ENCODE results near the gene ALDH1B1. TPM values are rescaled to one million over a fixed set of nuclear protein-coding genes. Genes with fewer than 3 reads are reported as not detected.

ALDH1B1 gene
- total RNA-seq, 1 donor from 2014 or later, result 11.5 TPM

DNA sequence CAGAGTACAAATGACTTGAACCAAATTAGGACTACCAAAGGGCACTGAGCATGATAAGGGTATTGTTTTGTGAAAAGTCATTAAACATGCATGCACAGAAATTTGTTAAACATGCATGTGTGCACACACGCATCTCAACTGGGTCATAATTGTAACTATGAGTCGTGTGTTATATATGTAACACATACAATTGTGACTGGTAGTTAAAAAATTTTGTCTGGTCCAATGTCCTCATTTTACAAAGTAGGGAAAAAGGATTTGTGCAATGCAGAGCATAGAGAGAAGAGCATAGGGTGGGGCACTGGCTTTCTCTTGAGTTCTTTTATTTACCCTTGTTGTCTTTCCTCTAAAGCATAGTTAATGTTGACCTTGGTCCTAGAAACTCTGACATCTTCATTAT, 51.1 kb downstream of the ALDH1B1 start:
- H3K4me3 ChIP-seq (ENCODE audit: low read length in 3 of 3), result no peak overlapping the region
- no peak overlapping the region for H3K27ac ChIP-seq (ENCODE audit: low read depth, low read length)
- peaks cover 0 to 12% (median 0%) of the 10 kb centered on the region in 3 donors for H3K27me3 ChIP-seq (ENCODE audit: control insufficient read depth in 3 of 3, insufficient read depth in 3 of 3, low read length in 3 of 3)
- H3K9ac ChIP-seq (ENCODE audit: low read depth in 1 of 3, low read length in 3 of 3), result no peak overlapping the region
- H3K9me3 ChIP-seq (ENCODE audit: control insufficient read depth in 3 of 3, low read length in 3 of 3), result no peaks in the 10 kb centered on the region
- H3K4me1 ChIP-seq (ENCODE audit: control insufficient read depth in 3 of 3, insufficient read depth in 3 of 3, low read length in 3 of 3), result no peaks in the 10 kb centered on the region
- no peaks in the 10 kb centered on the region for H3K36me3 ChIP-seq (ENCODE audit: control insufficient read depth in 3 of 3, insufficient read depth in 3 of 3, low read length in 3 of 3)

- no peak overlapping the region for H3K4me3 ChIP-seq (ENCODE audit: low read length in 3 of 3)
- no peak overlapping the region for H3K9ac ChIP-seq (ENCODE audit: low read depth in 1 of 3, low read length in 3 of 3)
- peaks cover 0 to 4% (median 0%) of the 10 kb centered on the region in 3 donors for H3K27me3 ChIP-seq (ENCODE audit: control insufficient read depth in 3 of 3, insufficient read depth in 3 of 3, low read length in 3 of 3)
These were observed 52.9 kb downstream of the ALDH1B1 start for GRCh38 chr9:38445154-38446043.

GRCh38 chr9:38447703-38448102, 55.2 kb downstream of the ALDH1B1 start:
- H3K4me3 ChIP-seq (ENCODE audit: low read length in 3 of 3), result no peak overlapping the region
- H3K9ac ChIP-seq (ENCODE audit: low read depth in 1 of 3, low read length in 3 of 3), result no peak overlapping the region
- no peaks in the 10 kb centered on the region for H3K4me1 ChIP-seq (ENCODE audit: control insufficient read depth in 3 of 3, insufficient read depth in 3 of 3, low read length in 3 of 3)
- no peaks in the 10 kb centered on the region for H3K27me3 ChIP-seq (ENCODE audit: control insufficient read depth in 3 of 3, insufficient read depth in 3 of 3, low read length in 3 of 3)
- H3K27ac ChIP-seq (ENCODE audit: low read depth, low read length), result no peak overlapping the region
- peaks cover 0 to 8% (median 0%) of the 10 kb centered on the region in 3 donors for H3K9me3 ChIP-seq (ENCODE audit: control insufficient read depth in 3 of 3, low read length in 3 of 3)
- no peaks in the 10 kb centered on the region for H3K36me3 ChIP-seq (ENCODE audit: control insufficient read depth in 3 of 3, insufficient read depth in 3 of 3, low read length in 3 of 3)

More at GRCh38 chr9:38445154-38446043, 52.9 kb downstream of the ALDH1B1 start:
- H3K36me3 ChIP-seq (ENCODE audit: control insufficient read depth in 3 of 3, insufficient read depth in 3 of 3, low read length in 3 of 3), result no peaks in the 10 kb centered on the region
- no peak overlapping the region for H3K27ac ChIP-seq (ENCODE audit: low read depth, low read length)
- H3K9me3 ChIP-seq (ENCODE audit: control insufficient read depth in 3 of 3, low read length in 3 of 3), result no peaks in the 10 kb centered on the region
- H3K4me1 ChIP-seq (ENCODE audit: control insufficient read depth in 3 of 3, insufficient read depth in 3 of 3, low read length in 3 of 3), result no peaks in the 10 kb centered on the region

Other genes with a start within 250 kb of the ALDH1B1 start
- gene IGFBPL1, start 31.8 kb downstream of the ALDH1B1 start, total RNA-seq, result 1.0 TPM
- under 0.01 TPM for gene ANKRD18A, start 227.9 kb downstream of the ALDH1B1 start, total RNA-seq

Measured in skeletal muscle tissue (tissue), 4 donors.